NCI-H2196 treated with DMSO at 0.1 percent for 48 hours (cell line): ENCODE results near the gene SLC31A2.
A peak's percentile ranks its signal among the peaks of the same experiment; 100 is the strongest.
"Not testable (repeated sequence)": the region's sequence is repeated elsewhere in the genome, so short reads cannot be mapped to it uniquely, and the experiment has no call there.

Experiments used
- DNase-seq: peaks from one replicate; lab custom pipeline; 2025; ENCODE audit not compliant: unreplicated experiment; lab: John Stamatoyannopoulos, UW

Gene SLC31A2

DNA sequence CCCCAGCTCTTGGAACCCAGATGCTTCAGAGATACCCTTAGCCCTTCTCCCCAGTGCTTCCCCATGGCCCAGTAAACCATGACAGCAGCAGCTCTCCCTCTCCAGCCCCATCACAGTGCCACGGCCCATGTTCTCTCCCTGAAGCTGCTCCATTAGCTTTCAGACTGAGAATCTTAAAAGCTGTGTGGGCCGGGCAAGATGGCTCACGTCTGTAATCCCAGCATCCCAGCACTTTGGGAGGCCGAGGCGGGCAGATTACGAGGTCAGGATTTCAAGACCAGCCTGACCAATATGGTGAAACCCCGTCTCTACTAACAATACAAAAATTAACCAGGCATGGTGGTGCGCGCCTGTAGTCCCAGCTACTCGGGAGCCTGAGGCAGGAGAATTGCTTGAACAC is 1.2 kb upstream of the SLC31A2 start:
- not testable (repeated sequence) for DNase-seq

DNA sequence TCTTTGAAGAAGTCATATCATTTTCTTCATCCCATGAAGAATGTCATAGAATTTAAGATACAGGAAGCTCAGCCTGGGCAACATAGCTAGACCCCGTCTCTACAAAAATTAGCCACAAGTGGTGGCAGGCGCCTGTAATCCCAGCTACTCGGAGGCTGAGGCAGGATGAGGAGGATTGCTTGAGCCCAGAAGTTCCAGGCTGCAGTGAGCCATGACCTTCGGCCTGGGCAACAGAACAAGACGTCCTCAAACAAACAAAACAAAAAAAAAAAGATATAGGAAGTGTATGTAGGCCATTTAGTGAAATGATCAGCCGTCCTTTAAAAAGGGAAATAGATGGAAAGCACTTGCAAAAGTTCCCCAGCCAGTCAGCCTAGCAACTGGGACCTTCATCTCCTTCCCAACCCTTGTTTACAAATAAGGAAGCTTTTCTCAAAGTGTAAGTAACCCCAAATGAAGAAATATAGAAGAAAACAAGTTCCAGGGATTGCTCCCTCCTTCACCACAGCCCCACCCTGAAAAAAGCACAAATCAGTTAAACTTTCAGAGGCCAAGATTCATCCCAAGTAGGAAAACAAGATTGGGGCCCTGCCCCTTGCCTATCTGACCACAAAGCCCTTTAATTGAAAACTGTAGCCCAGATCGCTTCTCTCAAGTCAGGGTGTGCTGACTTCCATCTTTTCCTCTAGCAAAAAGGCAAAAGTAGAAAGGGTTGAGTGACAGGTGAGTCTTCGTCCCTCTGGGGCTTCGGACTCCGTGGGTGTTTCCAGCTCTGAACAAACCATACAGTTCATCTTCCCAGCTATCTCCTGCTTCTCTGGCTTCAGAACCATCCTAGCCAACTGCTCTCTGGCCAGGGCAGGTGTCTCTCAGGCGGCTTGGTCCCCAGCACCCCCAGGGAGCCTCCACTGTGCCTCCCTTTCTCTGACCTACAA is 1.2 kb downstream of the SLC31A2 start:
- DNase-seq: no peak

DNA sequence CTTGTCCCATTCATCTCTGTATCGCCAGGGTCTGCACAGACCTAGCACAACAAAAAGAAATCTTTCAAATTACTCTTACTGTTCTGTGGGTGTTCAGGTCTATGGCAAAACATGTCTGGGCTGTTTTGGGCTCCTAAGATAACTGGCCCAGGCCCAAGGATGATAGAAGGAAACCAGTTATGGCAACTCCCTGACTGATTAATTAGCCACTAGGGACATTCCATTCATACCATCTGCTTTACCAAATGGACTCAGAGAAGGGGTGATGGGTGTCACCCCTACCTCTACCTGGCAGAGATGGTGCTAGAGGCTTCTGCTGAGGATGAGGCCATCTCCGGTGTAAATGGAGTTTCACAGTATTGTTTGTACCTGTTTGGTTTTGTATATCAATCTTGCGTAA is 1.9 kb downstream of the SLC31A2 start:
- no peak for DNase-seq

DNA sequence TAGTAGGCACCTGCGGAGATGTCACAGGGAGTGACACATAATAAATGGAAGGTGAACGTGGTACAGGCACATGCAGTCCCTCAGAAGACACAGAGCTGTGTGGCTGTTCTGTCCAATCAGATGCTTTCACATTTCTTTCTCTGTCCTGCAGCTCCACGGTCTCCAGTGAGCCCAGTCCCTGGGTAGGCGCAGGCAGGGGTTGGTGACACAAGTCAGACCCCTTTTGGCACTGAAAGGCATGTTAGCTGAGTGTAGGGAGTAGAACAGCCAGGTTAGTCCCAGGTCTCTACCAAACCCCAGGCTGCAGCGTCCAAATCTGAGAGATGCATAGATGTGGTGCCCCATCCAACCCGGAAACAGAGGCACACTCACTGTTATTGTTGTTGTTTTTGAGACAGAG is 2.8 kb downstream of the SLC31A2 start:
- DNase-seq: no peak

DNA sequence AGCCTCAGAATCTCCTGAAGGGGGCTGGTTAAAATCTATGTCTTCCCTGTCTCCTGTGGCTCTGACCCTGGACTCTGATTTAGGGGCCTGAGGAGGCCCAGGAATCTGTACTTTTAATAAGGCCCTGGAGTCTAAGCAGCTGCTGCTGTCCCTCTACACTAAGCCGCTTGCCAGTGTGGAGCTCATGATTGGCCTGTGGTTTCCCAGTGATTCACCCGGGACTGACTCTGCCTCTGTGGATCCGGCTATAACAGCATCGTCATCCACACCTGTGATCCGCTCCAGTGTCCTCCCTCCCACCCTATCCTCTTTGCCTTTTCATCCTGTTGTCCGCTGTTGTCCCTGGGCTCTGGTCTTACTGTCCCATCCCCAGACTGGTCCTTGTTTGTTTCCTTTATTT is 3.7 kb downstream of the SLC31A2 start:
- no peak for DNase-seq

DNA sequence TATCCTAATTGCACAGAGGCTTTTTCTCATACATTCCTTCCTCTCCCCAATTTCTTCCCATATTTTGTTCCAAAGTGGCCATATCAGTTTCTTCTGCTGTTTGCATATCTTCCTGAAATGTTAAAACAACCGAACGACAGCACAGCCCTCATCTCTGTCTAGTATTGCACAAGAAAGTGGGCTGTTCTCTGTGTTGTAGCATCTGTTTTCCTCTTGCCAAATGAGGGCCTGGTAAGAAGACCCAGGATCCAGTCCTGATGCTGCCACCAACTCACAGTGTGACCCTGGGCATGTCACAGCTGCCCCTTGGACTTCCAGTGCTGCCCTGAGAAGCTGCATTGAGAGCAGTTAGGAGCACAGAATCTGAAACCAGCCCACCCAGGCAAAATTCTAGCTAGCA is 4.1 kb downstream of the SLC31A2 start:
- DNase-seq: no peak

DNA sequence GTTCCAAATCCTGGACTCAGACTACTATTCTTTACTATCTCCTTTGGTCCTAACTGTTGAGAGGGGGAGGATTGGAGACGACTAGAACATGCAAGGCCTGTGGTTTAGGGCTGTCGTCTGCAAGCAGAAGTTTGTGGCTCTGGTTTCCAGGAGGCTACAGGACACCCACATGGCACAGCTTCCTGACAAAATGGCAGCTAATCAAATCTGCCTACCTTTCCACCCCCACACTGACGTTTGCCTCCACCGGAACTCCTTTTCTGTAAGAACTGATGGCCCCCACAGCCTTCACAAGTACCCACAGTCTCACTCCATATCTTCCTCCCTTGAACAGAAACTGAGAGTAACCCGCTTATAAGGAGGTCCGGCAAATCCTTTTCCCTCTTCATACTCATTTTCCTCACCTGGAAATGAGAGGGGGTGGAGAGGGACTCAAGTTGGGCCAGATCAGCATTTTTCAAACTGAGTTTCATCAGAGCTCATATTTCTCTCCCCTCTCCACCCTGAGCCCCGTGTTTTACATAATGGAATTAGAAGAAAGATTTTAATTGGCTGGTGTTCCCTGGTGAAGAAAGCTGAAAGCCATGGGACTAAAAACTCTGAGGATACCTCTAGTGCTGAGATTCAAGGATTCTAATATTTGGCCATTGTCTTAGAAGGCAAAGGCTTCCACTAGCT is 5.2 kb downstream of the SLC31A2 start:
- DNase-seq: no peak

DNA sequence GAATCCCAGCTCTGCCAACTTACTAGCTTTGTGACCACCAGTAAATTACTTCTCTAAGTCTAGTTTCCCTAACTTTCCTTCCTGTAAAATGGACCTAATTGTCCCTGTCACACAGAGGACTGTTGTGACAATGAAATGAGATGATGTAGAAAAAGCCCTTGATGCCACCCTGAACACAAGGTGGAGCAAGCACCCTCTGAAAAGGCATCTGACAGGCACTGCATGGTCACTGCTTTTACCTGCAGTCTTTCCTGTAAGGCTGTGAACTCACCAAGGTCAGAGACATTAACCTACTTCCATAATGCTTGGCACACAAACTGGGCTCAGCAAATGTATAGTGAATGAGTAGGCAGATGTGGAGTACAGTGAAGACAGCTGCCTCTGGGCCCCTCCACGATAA is 6.1 kb downstream of the SLC31A2 start:
- no peak for DNase-seq

DNA sequence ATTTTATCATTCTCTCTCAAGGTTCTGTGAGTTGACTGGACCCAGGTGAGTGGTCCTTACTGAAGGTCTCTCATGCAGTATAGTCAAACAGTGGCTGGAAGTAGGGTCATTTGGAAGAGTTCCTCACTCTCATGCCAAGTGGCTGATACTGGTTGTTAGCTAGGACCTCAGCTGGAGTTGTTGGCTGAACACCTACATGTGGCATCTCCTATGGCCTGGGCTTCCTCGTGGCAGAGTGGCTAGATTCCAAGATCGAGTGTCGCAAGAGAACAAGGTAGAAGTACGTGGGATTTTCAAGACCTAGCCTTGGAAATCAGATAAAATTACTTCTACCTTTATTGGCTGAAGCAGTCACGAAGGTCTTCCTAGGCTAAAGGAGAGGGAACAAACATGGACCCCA is 7.6 kb downstream of the SLC31A2 start:
- no peak for DNase-seq

DNA sequence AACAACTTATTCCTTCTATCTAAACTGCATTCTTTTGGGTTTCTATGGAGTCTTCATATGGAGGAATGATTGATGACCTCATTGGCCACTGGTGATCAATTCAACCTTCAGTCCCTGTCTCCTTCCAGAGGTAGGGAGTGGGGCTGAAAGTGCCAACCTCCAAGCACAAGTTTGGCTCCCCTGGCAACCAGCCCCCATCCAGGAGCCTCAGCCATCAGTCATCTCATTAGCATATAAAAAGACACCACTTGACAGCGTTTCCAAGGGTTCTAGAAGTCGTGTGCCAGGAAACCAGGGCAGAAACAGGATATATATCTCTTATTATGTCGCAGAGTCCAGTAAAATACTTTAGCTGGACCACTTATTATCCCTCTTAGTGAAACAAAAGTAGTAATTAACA is 9.8 kb downstream of the SLC31A2 start:
- DNase-seq: peak; percentile 5

DNA sequence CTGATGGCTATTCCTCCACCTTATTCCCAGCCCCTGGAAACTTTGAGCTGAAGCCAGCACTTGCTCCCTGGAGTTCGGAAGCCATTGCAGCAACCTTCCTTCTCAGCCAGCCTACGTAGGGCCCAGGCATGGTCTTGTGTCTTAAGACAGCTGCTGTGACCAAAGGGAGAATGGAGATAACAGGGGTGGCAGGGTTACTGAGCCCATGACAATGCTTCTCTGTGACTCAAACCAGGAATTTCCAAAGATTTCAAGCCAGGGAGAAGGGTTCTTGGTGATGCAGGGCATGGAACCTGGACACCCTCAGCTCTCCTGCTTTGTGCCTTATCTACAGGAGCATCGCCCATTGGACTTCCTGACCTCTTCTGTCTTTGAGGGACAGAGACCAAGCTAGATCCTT is 12.2 kb downstream of the SLC31A2 start:
- no peak for DNase-seq

DNA sequence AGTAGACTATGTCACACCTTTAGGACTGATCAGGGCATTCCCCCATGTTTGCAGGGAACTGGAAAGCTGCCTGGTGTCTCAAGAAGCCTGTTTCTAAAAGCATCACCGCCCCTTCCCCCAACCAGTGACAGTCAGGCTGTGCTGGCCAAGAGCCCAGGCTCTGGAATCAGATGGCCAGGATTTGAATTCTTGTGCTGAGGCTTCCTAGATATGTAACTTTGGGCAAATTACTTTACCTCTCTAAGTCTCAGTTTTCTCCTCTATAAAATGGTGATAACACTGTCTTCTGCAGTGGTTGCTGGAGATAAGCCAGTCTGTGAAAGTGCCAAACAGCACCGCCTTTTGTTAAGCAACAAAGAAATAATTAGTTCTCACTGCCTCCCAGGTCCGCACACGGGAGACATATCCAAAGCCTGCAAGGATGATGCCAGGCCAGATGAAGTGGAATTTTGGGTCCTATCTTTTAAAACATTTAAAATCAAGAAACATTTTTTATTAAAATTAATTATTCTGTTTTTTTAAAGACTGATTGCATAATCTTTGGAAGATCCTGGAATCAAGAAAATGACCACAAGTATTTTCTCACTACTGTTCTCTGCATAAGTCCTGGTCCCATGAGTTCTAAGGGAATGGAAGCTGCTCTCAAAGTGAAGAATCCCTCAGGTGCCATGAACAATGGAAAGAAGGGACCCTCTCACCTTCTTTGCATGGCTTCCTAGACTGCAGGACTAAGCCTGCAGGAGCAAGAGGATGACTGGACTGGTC is 13.9 kb downstream of the SLC31A2 start:
- DNase-seq: peak; percentile 15

DNA sequence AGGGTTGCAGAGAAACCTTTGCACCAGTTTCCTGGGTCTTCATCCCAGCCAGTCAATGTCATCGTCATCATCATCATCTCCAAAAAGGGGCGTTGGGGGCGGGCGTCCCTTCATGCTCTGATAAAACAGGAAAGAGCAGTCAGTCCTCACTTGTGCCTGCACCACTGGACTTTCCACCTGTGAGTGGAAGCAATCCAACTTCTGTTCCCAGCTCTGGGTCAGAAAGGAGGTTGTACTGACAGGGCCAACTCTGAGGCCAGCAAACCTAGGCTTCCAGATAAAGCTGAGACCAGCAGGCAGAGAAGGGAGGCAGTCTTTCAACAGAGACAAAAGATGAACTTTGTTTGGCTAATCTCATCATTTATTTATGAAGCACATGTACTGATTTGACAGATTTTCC is 15.2 kb downstream of the SLC31A2 start:
- no peak for DNase-seq

DNA sequence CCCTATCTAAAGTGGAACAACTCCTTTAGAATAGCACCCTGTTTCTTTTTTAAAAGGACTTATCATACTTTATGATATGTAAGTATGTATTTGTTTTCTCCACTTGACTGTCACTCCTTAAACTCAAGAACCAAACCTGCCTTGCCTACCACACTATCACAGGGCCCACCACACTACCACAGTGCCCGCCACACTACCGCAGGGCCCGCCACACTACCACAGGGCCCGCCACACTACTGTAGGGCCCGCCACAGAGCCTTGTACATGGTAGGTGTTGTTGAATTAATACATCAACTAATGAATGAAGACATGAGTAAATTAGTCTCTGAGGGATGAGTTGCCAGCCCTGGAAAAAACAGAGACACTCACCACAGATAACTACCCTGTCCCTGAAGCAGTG is 18.0 kb downstream of the SLC31A2 start:
- no peak for DNase-seq

DNA sequence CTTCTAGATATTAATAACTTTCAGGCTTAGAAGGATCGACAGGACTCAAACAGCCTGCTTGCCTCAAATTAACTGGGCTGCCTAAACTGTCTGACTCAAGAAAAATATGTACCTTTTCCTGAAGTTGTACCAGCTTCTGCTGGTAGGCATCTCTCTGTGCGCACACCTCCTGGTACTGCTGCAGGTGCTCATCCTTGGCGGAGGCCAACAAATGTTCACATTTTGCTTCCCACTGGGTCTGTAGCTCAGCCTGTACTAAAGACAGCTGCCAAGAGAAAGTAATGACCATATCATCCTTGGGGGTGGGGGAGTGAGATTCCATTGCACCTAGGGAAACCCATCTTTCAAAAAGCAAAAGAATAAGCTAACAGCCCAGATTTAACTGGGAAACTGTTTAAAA is 22.5 kb downstream of the SLC31A2 start:
- no peak for DNase-seq

DNA sequence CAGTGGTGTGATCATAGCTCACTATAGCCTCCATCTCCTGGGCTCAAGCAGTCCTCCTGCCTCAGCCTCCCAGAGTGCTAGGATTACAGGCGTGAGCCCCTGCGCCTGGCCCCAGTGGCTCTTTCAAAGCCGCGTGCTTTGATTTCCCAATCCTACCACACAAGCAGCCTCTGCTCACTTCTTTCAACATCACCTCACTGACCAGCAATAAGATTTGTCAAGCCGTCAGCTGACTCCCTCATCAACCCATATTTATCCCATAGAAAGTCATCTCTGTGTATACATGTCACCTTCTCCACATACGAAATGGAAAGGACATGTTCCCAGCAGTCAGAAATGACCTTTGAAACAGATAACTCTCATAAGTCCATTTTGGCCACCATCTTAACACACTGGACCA is 26.0 kb downstream of the SLC31A2 start:
- no peak for DNase-seq

DNA sequence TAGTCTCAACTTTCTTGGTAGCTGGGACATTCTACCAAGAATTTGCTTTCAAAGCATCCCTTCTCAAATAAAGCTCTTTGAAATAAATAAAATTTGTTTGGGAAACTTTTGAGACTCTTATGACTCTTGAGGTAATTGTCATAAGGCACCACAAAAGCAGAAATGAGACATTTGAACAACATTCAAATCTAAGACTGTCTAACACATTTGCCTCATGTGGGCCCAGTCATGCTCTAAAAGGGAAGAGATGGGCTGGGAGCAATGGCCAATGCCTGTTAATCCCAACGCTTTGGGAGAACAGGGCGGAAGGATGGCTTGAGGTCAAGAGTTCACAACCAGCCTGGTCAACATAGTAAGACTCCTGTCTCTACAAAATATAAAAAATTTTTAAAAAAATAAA is 26.4 kb downstream of the SLC31A2 start:
- DNase-seq: no peak

DNA sequence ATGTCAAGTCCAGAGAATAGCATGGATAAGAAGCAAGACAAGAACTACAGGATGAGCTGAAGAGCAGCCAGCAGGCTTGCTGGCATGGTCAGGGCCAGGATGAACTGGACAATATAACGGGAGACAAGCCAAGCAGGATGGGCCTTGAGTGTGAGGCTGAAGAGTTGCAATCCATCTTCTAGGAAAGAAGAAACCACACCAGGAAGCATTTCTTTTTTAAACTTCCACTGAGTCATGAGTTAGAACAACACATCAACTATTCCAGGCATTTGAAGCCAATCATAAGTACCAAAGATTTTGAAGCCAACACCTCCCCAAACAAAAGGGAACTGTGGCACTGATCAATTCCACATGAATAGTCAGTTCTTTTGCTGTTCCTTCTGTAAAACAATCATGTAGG is 27.3 kb downstream of the SLC31A2 start:
- no peak for DNase-seq

DNA sequence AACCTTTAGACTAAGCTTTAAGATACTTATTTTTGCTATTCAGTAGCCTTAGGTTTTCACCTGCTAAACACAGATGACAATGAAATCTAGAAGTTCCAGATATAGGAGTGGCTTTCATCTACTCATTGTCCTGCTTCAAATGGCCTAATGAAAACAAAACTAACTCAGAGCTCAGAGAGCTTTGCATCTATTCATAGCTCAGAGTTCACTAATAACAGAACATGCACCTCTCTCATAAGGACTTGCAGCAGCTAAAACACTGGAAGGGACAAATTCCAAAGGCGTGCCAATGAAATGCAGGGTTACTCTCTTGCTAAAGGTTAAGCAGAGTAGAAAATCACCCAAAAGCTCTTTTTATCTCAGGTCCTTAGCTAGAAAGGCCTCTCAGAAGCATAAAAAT is 29.0 kb downstream of the SLC31A2 start:
- no peak for DNase-seq

DNA sequence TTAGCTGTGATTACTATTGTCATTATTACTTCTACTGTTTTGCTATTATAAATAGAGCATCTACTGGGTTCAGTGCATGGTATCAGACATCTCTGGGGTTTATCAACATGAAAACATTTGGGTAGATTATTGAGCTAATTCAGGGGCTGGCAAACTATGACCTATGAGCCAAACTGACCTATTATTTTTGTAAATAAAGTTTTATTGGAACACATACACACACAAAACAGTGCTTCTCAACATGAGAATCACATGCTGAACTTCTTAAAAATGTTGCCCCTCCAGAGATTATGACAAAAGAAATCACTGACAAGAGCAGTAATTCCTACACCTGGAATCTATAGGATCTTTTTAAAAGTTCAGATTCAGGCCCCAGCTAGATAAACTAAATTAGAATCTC is 30.4 kb downstream of the SLC31A2 start:
- DNase-seq: no peak

DNA sequence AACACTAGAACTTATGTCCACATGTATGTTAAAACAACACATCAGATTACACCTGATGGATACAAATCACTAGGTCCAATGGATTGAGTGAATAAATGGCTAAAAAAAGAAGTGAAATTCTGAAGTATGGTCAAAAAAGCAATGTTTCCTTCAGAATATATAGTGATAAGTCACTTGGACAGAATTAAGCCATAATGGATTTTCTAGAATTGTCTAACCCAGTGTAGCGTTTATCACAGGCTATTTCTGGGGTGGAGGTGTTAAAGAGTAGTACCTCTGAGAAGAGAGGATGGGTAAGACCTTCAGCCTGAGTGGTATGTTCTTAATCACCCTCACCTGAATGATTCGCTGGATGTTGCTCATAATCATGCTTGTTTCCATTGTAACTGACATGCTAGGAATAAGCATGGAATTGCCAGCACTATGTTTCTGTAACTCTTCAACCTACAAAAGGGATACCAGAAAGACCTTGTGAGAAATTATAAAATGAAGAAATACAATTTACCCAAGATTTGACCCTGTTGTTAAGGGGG is 33.2 kb downstream of the SLC31A2 start:
- DNase-seq: no peak

DNA sequence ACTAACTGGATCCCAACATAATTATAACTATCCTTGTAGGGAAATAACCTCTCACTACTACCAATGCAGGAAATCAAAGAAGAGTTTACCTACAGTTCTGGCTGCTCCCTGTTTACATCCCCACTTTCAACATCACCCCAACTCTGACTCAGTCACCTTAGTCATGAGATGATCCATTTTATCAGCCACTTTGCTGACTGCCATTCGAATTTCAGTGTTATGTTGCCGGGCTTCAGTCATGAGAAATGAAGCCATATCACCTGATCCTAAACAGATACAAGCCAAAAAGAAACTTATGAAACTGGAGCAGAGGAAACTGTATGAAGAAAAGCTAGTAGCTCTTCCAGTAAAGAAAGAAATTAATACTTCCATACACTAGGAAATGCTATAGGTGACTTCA is 33.7 kb downstream of the SLC31A2 start:
- DNase-seq: no peak
